ENCODE data around the gene SUN5. TPM values are rescaled to one million over a fixed set of nuclear protein-coding genes. Genes with fewer than 3 reads are reported as not detected.
"Not testable (repeated sequence)": the region's sequence is repeated elsewhere in the genome, so short reads cannot be mapped to it uniquely, and the experiment has no call there.

SUN5 gene
- total RNA-seq, 2 experiments from 2014 or later = not detected

GRCh38 chr20:32976746-32977145 is 27.5 kb downstream of the SUN5 start:
- Histone ChIP-seq H3K4me3 (ENCODE audit: low read length) (no peak overlapping the region), H3K27ac (ENCODE audit: low read depth in 1 of 2, low read length in 2 of 2) (peak overlapping the region in 1 of 2 donors; percentile 58), H3K36me3 (ENCODE audit: insufficient read depth, low read length) (no peaks in the 10 kb centered on the region), H3K27me3 (ENCODE audit: control insufficient read depth in 1 of 2, insufficient read depth in 2 of 2, low read length in 2 of 2) (no peaks in the 10 kb centered on the region), H3K9me3 (ENCODE audit: control insufficient read depth in 1 of 2, insufficient read depth in 1 of 2, low read length in 2 of 2) (peaks cover 16 to 34% of the 10 kb centered on the region in 2 experiments), H3K4me1 (ENCODE audit: insufficient read depth, low read length) (peaks cover 73% of the 10 kb centered on the region)
- ChIA-PET CTCF (no interaction called here), POLR2A (interaction anchor here (1.5 to 2.8 kb wide), 2 partner anchors 10 to 11 kb away, joined by 3 to 6 read pairs; no protein-coding TSS in a partner anchor)
- Mint-ChIP-seq H3K36me3 (ENCODE audit: low read depth) (peaks cover 5% of the 10 kb centered on the region), H3K27ac (no peak overlapping the region), H3K4me1 (ENCODE audit: low read depth) (peaks cover 21% of the 10 kb centered on the region), H3K9me3 (peaks cover 3% of the 10 kb centered on the region), H3K4me3 (peak overlapping the region; percentile 45), H3K27me3 (no peaks in the 10 kb centered on the region)
- DNase-seq (peak in 5 of 14 experiments; percentile 29 to 65 (median 46)), ATAC-seq (ENCODE audit: poor library complexity) (no peak)
- intact Hi-C loops (cut with DNase I, micrococcal nuclease) = no loop called here
- TF ChIP-seq, protein P1, sequence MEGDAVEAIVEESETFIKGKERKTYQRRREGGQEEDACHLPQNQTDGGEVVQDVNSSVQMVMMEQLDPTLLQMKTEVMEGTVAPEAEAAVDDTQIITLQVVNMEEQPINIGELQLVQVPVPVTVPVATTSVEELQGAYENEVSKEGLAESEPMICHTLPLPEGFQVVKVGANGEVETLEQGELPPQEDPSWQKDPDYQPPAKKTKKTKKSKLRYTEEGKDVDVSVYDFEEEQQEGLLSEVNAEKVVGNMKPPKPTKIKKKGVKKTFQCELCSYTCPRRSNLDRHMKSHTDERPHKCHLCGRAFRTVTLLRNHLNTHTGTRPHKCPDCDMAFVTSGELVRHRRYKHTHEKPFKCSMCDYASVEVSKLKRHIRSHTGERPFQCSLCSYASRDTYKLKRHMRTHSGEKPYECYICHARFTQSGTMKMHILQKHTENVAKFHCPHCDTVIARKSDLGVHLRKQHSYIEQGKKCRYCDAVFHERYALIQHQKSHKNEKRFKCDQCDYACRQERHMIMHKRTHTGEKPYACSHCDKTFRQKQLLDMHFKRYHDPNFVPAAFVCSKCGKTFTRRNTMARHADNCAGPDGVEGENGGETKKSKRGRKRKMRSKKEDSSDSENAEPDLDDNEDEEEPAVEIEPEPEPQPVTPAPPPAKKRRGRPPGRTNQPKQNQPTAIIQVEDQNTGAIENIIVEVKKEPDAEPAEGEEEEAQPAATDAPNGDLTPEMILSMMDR (IDR thresholded peaks at IDR 0.05) = no peak

GRCh38 chr20:32975698-32976674 is 28.2 kb downstream of the SUN5 start:
- H3K4me3 Mint-ChIP-seq = no peak overlapping the region
- Histone ChIP-seq H3K36me3 (ENCODE audit: insufficient read depth, low read length) (no peaks in the 10 kb centered on the region), H3K4me3 (ENCODE audit: low read length) (no peak overlapping the region), H3K4me1 (ENCODE audit: insufficient read depth, low read length) (peaks cover 81% of the 10 kb centered on the region), H3K27me3 (ENCODE audit: control insufficient read depth in 1 of 2, insufficient read depth in 2 of 2, low read length in 2 of 2) (no peaks in the 10 kb centered on the region), H3K9me3 (ENCODE audit: control insufficient read depth in 1 of 2, insufficient read depth in 1 of 2, low read length in 2 of 2) (peaks cover 16 to 32% of the 10 kb centered on the region in 2 experiments), H3K27ac (ENCODE audit: low read depth in 1 of 2, low read length in 2 of 2) (peak overlapping the region in 1 of 2 donors; percentile 58)
- no peak overlapping the region for H3K27ac Mint-ChIP-seq
- peaks cover 16% of the 10 kb centered on the region for H3K4me1 Mint-ChIP-seq (ENCODE audit: low read depth)
- DNase-seq (no peak), ATAC-seq (ENCODE audit: poor library complexity) (no peak)
- ChIA-PET CTCF (no interaction called here), POLR2A (interaction anchor here (1.5 to 2.8 kb wide), 2 partner anchors 9 to 10 kb away, joined by 3 to 6 read pairs; no protein-coding TSS in a partner anchor)
- H3K9me3 Mint-ChIP-seq = peaks cover 3% of the 10 kb centered on the region
- peaks cover 5% of the 10 kb centered on the region for H3K36me3 Mint-ChIP-seq (ENCODE audit: low read depth)
- no peaks in the 10 kb centered on the region for H3K27me3 Mint-ChIP-seq
- TF ChIP-seq, protein P1 (IDR thresholded peaks at IDR 0.05) = no peak
- intact Hi-C loops (cut with DNase I, micrococcal nuclease) = no loop called here

DNA sequence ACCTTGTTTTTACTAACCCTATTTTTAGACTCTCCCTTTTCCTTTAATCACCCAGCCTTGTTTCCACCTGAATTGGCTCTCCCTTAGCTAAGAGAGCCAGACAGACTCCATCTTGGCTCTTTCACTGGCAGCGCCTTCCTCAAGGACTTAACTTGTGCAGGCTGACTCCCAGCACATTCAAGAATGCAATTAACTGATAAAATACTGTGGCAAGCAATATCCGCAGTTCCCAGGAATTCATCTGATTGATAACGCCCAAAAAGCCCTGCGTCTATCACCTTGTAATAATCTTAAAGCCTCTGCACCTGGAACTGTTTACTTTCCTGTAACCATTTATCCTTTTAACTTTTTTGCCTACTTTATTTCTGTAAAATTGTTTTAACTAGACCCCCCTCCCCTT is 29.1 kb downstream of the SUN5 start:
- H3K27me3 Mint-ChIP-seq; H3K27me3 ChIP-seq (ENCODE audit: control insufficient read depth in 1 of 2, insufficient read depth in 2 of 2, low read length in 2 of 2); DNase-seq; H3K9me3 Mint-ChIP-seq; H3K36me3 ChIP-seq (ENCODE audit: insufficient read depth, low read length); H3K27ac ChIP-seq (ENCODE audit: low read depth in 1 of 2, low read length in 2 of 2); H3K4me3 ChIP-seq (ENCODE audit: low read length); ATAC-seq (ENCODE audit: poor library complexity); intact Hi-C loops (cut with DNase I, micrococcal nuclease); H3K36me3 Mint-ChIP-seq (ENCODE audit: low read depth); CTCF ChIA-PET; H3K27ac Mint-ChIP-seq: not testable (repeated sequence)
- peaks cover 21% of the 10 kb centered on the region for H3K4me1 Mint-ChIP-seq (ENCODE audit: low read depth)
- POLR2A ChIA-PET = interaction anchor here (2.8 kb wide), 1 partner anchor 9 kb away, joined by 6 read pairs; no protein-coding TSS in a partner anchor
- H3K4me3 Mint-ChIP-seq = peak overlapping the region; percentile 30
- H3K9me3 ChIP-seq (ENCODE audit: control insufficient read depth in 1 of 2, insufficient read depth in 1 of 2, low read length in 2 of 2) = peaks cover 16 to 26% of the 10 kb centered on the region in 2 experiments
- peaks cover 89% of the 10 kb centered on the region for H3K4me1 ChIP-seq (ENCODE audit: insufficient read depth, low read length)

DNA sequence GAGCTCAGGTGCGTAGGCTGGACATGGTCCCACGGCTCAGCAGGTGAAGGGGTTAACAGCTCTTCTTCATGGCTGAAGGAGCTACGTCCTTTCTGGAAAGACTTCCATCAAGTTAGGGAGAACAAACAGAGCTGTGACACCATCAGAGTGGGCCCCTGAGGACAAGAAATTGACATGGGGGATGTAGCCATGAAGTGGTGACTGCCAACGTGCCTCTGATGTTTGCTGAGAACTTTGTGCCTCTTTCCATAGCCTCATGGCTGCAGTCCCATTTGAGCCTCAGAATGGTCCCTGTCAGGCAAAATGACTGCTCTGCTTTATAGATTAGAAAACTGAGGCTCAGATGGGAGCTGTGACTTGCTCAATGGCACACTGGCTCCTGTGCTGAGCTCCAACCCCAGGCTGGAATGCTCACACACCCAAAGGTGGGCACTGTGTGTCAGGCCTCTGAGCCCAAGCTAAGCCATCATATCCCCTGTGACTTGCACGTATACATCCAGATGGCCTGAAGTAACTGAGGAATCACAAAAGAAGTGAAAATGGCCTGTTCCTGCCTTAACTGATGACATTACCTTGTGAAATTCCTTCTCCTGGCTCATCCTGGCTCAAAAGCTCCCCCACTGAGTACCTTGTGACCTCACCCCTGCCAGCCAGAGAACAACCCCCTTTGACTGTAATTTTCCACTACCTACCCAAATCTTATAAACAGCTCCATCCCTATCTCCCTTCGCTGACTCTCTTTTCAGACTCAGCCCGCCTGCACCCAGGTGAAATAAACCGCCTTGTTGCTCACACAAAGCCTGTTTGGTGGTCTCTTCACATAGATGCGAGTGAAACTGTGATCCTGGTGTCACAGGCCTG is 29.8 kb downstream of the SUN5 start:
- H3K36me3 ChIP-seq (ENCODE audit: insufficient read depth, low read length); H3K27me3 ChIP-seq (ENCODE audit: control insufficient read depth in 1 of 2, insufficient read depth in 2 of 2, low read length in 2 of 2); H3K27me3 Mint-ChIP-seq; H3K4me3 ChIP-seq (ENCODE audit: low read length); ATAC-seq (ENCODE audit: poor library complexity); intact Hi-C loops (cut with DNase I, micrococcal nuclease); H3K27ac Mint-ChIP-seq; DNase-seq; H3K36me3 Mint-ChIP-seq (ENCODE audit: low read depth); H3K9me3 Mint-ChIP-seq: not testable (repeated sequence)
- H3K4me1 Mint-ChIP-seq (ENCODE audit: low read depth) = peaks cover 28% of the 10 kb centered on the region
- Histone ChIP-seq H3K9me3 (ENCODE audit: control insufficient read depth in 1 of 2, insufficient read depth in 1 of 2, low read length in 2 of 2) (peaks cover 16 to 26% of the 10 kb centered on the region in 2 experiments), H3K27ac (ENCODE audit: low read depth in 1 of 2, low read length in 2 of 2) (peak overlapping the region in 1 of 2 donors; percentile 7), H3K4me1 (ENCODE audit: insufficient read depth, low read length) (peaks cover 91% of the 10 kb centered on the region)
- CTCF ChIA-PET = interaction anchor here (1.4 kb wide), 1 partner anchor 29 kb away, joined by 3 read pairs; no protein-coding TSS in a partner anchor
- POLR2A ChIA-PET = interaction anchor here (1.0 to 3.9 kb wide), 3 partner anchors 9 to 29 kb away, joined by 5 to 31 read pairs (median 6); no protein-coding TSS in a partner anchor
- H3K4me3 Mint-ChIP-seq = peak overlapping the region; percentile 30

Data from CD4-positive, alpha-beta T cell (primary cell).